GM12878 (cell line): ENCODE results near the gene HNRNPH3. TPM values are rescaled to one million over a fixed set of nuclear protein-coding genes. Genes with fewer than 3 reads are reported as not detected.

Experiments used
- ATAC-seq: fragments of 200-7000 bp; cut with Tn5 transposase; 3 replicates; pipeline ENCODE4 v1.9.1; 2020; ENCODE audit warnings: mild to moderate bottlenecking, moderate library complexity
- BruUV-seq: library from RNA; stranded (reverse); fragments of 400-500 nt; replicated peaks from 2 replicates; lab custom pipeline; 2021; lab: Mats Ljungman, UMichigan
- CTCF ChIA-PET: fragments of 300-600 bp; sonication (Branson Sonifier 250); formaldehyde crosslinking; extraction: SDS; loops from one replicate; lab custom pipeline; 2021; ENCODE audit warnings: inconsistent platforms; lab: Yijun Ruan, JAX
- POLR2A ChIA-PET: fragments of 350-600 bp; formaldehyde crosslinking; extraction: SDS; loops from one replicate; lab custom pipeline; 2021; ENCODE audit warnings: inconsistent platforms; lab: Charles Lee
- RAD21 ChIA-PET: fragments of 300-600 bp; sonication (Branson Sonifier 250); formaldehyde crosslinking; loops from one replicate; lab custom pipeline; 2023; ENCODE audit warnings: antibody characterized with exemption; ENCODE audit not compliant: unreplicated experiment; lab: Charles Lee
- SMC1A ChIA-PET: fragments of 300-600 bp; sonication (Branson Sonifier 250); formaldehyde crosslinking; loops from one replicate; lab custom pipeline; 2023; ENCODE audit not compliant: unreplicated experiment, uncharacterized antibody; lab: Charles Lee
- DNase-seq: peaks from one replicate; pipeline ENCODE4 v3.0.0-alpha.2; 2011; ENCODE audit warnings: low read depth, low spot score
- FAIRE-seq: peaks from 3 replicates; lab custom pipeline; 2011; peaks lifted over from hg19 to GRCh38; lab: Jason Lieb, UNC
- H2AFZ ChIP-seq: 2 replicates; pipeline ENCODE4 v1.6.0; 2011; ENCODE audit warnings: low read depth, low read length, control low read depth; ENCODE audit not compliant: control insufficient read depth
- H3K27ac ChIP-seq: 2 replicates; pipeline ENCODE4 v1.5.1; 2011; ENCODE audit warnings: control low read depth; ENCODE audit not compliant: control insufficient read depth, insufficient read depth
- H3K27me3 ChIP-seq, 2 experiments: replicated peaks in 1 of 2; 2 replicates each; pipeline versions ENCODE4 v1.6.0 to v1.6.1; 2011; ENCODE audit warnings: low read length in 1 of 2; ENCODE audit not compliant: control insufficient read depth in 2 of 2, insufficient read depth in 2 of 2
- H3K36me3 ChIP-seq, 2 experiments: 2 replicates each; pipeline ENCODE4 v1.5.1; 2011; ENCODE audit warnings: low read length in 1 of 2; ENCODE audit not compliant: control insufficient read depth in 2 of 2, insufficient read depth in 2 of 2
- H3K4me1 ChIP-seq: 2 replicates; pipeline ENCODE4 v1.6.1; 2011; ENCODE audit warnings: mild to moderate bottlenecking, low read length, moderate library complexity, mixed read lengths; ENCODE audit not compliant: control insufficient read depth, insufficient read depth
- H3K4me2 ChIP-seq: 2 replicates; pipeline ENCODE4 v1.6.0; 2011; ENCODE audit warnings: control low read depth; ENCODE audit not compliant: control insufficient read depth, insufficient read depth
- H3K4me3 ChIP-seq: fragments of 200-600 bp; sonication (generic); 2 replicates; pipeline ENCODE4 v1.5.1; 2016
- H3K79me2 ChIP-seq: 2 replicates; pipeline ENCODE4 v1.6.0; 2011; ENCODE audit warnings: low read length; ENCODE audit not compliant: control insufficient read depth, insufficient read depth
- H3K9ac ChIP-seq: 2 replicates; pipeline ENCODE4 v1.8.0; 2011; ENCODE audit warnings: low read length, control low read depth, mixed read lengths; ENCODE audit not compliant: control insufficient read depth, insufficient read depth
- H3K9me3 ChIP-seq: replicated peaks from 3 replicates; pipeline ENCODE4 v1.5.1; 2011; ENCODE audit warnings: mild to moderate bottlenecking, low read length; ENCODE audit not compliant: control insufficient read depth, insufficient read depth
- H4K20me1 ChIP-seq: 2 replicates; pipeline ENCODE4 v1.6.0; 2011; ENCODE audit not compliant: control insufficient read depth, insufficient read depth
- HCFC1 ChIP-seq: fragments of 150-350 bp; IDR thresholded peaks from 2 replicates; pipeline ENCODE4 v1.6.1; 2014; ENCODE audit warnings: low read length
- HDAC6 ChIP-seq: fragments of 200-600 bp; sonication (generic); IDR thresholded peaks from one replicate; pipeline ENCODE4 v1.8.0; 2017; ENCODE audit warnings: antibody characterized with exemption; ENCODE audit not compliant: unreplicated experiment
- RAD21 ChIP-seq: IDR thresholded peaks from 2 replicates; pipeline ENCODE4 v1.6.1; 2011; ENCODE audit warnings: mild to moderate bottlenecking, low read depth, low read length, moderate library complexity; ENCODE audit not compliant: insufficient read depth
- RB1 ChIP-seq: fragments of 450-650 bp; formaldehyde crosslinking; IDR thresholded peaks from 2 replicates; pipeline ENCODE4 v1.6.1; 2017; ENCODE audit warnings: mild to moderate bottlenecking, borderline replicate concordance
- WGBS: methylation state at CpG from one replicate; pipeline ENCODE4 v1.1.6; 2016; ENCODE audit warnings: low lambda C conversion rate; ENCODE audit not compliant: insufficient replicate concordance, insufficient coverage; ENCODE audit errors: missing lambda C conversion rate; 5-methylcytosine and 5-hydroxymethylcytosine counted together
- in situ Hi-C: fragments of 300-500 bp; cut with MboI; formaldehyde crosslinking; loops from 9 replicates; pipeline ENCODE4 v1.14.3; 2018; ENCODE audit warnings: mixed read lengths
- intact Hi-C: fragments of 100-400 bp; cut with micrococcal nuclease; formaldehyde crosslinking; loops from one replicate; pipeline ENCODE4 v1.14.2; 2022; ENCODE audit not compliant: unreplicated experiment
- polyA plus RNA-seq, 11 experiments: library from polyadenylated mRNA; depleted of rRNA in 4 of 11; unstranded in 6 of 11; stranded (reverse) in 5 of 11; fragments of >200 nt; fragmentation: Nextera tagmentation in 4 of 11; fragmentation: Illumina TruSeq in 1 of 11; extraction: Ambion mirVana in 4 of 11; extraction: Trizol in 1 of 11; gene quantifications; 1 replicate in 1 of 11; 2 replicates in 10 of 11; pipeline versions ENCODE4 v1.2.1 to v1.2.3, GENCODE V29; 2011 to 2016; ENCODE audit warnings: inconsistent platforms in 2 of 11, missing spikeins in 2 of 11, low read depth in 1 of 11
- total RNA-seq, 4 experiments: library from RNA; depleted of rRNA in 3 of 4; stranded (reverse); fragments of >200 nt in 3 of 4; fragmentation: Illumina TruSeq in 1 of 4; extraction: Trizol in 1 of 4; gene quantifications; 2 replicates each; pipeline versions ENCODE4 v1.2.1 to v1.2.3, GENCODE V29; 2013 to 2021
- TF ChIP-seq, protein P1 (sequence below): fragments of 450-650 bp; IDR thresholded peaks from 2 replicates; pipeline ENCODE4 v1.6.1; 2016; ENCODE audit warnings: mild to moderate bottlenecking
- TF ChIP-seq, protein P2 (sequence below): IDR thresholded peaks from 2 replicates; pipeline ENCODE4 v1.6.1; 2011; ENCODE audit warnings: borderline replicate concordance, low read depth, mild to moderate bottlenecking, moderate library complexity, mixed read lengths, low read length; ENCODE audit not compliant: insufficient read depth; ENCODE audit errors: extremely low read length
- TF ChIP-seq, protein P3 (sequence below): fragments of 450-650 bp; IDR thresholded peaks from 2 replicates; pipeline ENCODE4 v1.6.1; 2018; ENCODE audit warnings: borderline replicate concordance, mild to moderate bottlenecking; ENCODE audit not compliant: partially characterized antibody
- TF ChIP-seq, protein P4 (sequence below): fragments of 450-650 bp; IDR thresholded peaks from 2 replicates; pipeline ENCODE4 v1.6.1; 2017; ENCODE audit warnings: antibody characterized with exemption, mild to moderate bottlenecking, moderate library complexity
- TF ChIP-seq, protein P5 (sequence below): IDR thresholded peaks from 2 replicates; pipeline ENCODE4 v1.6.1; 2012; ENCODE audit warnings: mild to moderate bottlenecking, low read depth, low read length

Gene HNRNPH3
- total and polyA plus RNA-seq, 10 of the 15 experiments (the other 5 are each of a cell fraction or from before 2014, with no cell fraction given), result 20.1 to 292 (median 121) TPM

DNA sequence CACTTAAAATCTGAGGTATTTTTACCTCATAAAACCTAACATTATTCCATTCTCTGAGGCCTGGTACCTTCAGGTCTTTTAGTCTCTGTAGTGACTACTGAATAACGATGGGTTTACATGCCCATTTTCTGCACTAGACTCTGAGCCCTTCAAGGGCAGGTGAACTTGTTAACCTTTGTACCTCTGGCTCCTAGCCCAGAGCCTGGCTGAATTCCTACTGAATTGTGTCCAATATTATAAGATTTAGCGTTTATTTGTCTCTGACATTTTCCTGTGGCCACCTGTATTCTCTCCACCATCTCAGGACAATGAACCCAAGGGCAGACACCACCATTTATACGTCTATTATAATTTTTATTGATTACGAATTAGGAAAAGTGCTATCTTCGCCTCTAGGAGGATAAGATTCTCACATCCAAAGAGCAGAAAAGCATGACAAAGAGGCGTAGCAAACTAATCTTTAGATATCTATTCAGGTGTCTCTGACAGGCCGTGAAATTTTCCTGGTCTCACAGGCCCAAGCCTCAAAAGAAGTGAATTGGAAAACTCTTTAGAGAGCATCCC, 27.9 kb upstream of the HNRNPH3 start (continued):
- TF ChIP-seq, protein P1, sequence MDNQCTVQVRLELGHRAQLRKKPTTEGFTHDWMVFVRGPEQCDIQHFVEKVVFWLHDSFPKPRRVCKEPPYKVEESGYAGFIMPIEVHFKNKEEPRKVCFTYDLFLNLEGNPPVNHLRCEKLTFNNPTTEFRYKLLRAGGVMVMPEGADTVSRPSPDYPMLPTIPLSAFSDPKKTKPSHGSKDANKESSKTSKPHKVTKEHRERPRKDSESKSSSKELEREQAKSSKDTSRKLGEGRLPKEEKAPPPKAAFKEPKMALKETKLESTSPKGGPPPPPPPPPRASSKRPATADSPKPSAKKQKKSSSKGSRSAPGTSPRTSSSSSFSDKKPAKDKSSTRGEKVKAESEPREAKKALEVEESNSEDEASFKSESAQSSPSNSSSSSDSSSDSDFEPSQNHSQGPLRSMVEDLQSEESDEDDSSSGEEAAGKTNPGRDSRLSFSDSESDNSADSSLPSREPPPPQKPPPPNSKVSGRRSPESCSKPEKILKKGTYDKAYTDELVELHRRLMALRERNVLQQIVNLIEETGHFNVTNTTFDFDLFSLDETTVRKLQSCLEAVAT, result no peak
- no peak for TF ChIP-seq HDAC6

DNA sequence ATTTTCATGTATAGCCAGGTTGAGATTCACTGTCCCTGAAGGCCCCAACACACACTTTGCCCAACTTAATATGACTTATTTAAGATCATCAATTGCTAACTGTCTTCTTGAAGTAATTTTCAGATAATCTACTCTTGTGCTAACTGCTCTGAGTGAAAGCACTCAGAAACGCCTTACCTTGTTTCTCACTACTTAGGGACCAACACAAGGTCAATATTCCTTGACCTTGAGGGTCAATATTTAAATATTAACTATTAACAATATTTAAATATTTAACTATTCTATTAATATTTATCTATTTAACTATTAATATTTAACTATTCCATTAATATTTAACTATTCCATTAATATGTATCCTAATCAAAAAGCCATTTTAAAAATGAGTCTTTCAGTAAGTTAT, 26.0 kb upstream of the HNRNPH3 start:
- ATAC-seq (no peak), DNase-seq (no peak), FAIRE-seq (no peak)
- Histone ChIP-seq H3K27ac (no peak overlapping the region), H3K4me1 (peaks cover 11% of the 10 kb centered on the region), H3K4me3 (no peak overlapping the region), H3K79me2 (no peaks in the 10 kb centered on the region), H3K9me3 (no peaks in the 10 kb centered on the region), H2AFZ (no peak overlapping the region), H3K4me2 (no peak overlapping the region), H4K20me1 (no peaks in the 10 kb centered on the region), H3K9ac (no peak overlapping the region), H3K36me3 (no peaks in the 10 kb centered on the region), H3K27me3 (no peaks in the 10 kb centered on the region)
- in situ Hi-C loops, result no loop called here
- CTCF ChIA-PET, result interaction anchor here (0.6 to 2.6 kb wide), 4 partner anchors 92 to 518 kb away, joined by 3 to 10 read pairs (median 5); no protein-coding TSS in a partner anchor
- RAD21 ChIA-PET, result interaction anchor here (0.6 to 2.4 kb wide), 3 partner anchors 26 to 93 kb away, joined by 3 to 10 read pairs (median 4); partner anchors contain the start of gene HNRNPH3
- SMC1A ChIA-PET, result interaction anchor here (1.1 to 2.8 kb wide), 6 partner anchors 9 to 517 kb away, joined by 3 to 19 read pairs (median 4); no protein-coding TSS in a partner anchor
- POLR2A ChIA-PET, result no interaction called here
- intact Hi-C loops, result no loop called here
- WGBS, result 0% methylated on average over 1 of the region's 1 CpG
- no TSS peak for BruUV-seq
- TF ChIP-seq HCFC1 (no peak), RB1 (no peak), RAD21 (no peak)
- TF ChIP-seq, protein P2, sequence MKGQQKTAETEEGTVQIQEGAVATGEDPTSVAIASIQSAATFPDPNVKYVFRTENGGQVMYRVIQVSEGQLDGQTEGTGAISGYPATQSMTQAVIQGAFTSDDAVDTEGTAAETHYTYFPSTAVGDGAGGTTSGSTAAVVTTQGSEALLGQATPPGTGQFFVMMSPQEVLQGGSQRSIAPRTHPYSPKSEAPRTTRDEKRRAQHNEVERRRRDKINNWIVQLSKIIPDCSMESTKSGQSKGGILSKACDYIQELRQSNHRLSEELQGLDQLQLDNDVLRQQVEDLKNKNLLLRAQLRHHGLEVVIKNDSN, result no peak
- TF ChIP-seq, protein P3, sequence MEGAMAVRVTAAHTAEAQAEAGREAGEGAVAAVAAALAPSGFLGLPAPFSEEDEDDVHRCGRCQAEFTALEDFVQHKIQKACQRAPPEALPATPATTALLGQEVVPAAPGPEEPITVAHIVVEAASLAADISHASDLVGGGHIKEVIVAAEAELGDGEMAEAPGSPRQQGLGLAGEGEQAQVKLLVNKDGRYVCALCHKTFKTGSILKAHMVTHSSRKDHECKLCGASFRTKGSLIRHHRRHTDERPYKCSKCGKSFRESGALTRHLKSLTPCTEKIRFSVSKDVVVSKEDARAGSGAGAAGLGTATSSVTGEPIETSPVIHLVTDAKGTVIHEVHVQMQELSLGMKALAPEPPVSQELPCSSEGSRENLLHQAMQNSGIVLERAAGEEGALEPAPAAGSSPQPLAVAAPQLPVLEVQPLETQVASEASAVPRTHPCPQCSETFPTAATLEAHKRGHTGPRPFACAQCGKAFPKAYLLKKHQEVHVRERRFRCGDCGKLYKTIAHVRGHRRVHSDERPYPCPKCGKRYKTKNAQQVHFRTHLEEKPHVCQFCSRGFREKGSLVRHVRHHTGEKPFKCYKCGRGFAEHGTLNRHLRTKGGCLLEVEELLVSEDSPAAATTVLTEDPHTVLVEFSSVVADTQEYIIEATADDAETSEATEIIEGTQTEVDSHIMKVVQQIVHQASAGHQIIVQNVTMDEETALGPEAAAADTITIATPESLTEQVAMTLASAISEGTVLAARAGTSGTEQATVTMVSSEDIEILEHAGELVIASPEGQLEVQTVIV, result no peak
- TF ChIP-seq, protein P4, sequence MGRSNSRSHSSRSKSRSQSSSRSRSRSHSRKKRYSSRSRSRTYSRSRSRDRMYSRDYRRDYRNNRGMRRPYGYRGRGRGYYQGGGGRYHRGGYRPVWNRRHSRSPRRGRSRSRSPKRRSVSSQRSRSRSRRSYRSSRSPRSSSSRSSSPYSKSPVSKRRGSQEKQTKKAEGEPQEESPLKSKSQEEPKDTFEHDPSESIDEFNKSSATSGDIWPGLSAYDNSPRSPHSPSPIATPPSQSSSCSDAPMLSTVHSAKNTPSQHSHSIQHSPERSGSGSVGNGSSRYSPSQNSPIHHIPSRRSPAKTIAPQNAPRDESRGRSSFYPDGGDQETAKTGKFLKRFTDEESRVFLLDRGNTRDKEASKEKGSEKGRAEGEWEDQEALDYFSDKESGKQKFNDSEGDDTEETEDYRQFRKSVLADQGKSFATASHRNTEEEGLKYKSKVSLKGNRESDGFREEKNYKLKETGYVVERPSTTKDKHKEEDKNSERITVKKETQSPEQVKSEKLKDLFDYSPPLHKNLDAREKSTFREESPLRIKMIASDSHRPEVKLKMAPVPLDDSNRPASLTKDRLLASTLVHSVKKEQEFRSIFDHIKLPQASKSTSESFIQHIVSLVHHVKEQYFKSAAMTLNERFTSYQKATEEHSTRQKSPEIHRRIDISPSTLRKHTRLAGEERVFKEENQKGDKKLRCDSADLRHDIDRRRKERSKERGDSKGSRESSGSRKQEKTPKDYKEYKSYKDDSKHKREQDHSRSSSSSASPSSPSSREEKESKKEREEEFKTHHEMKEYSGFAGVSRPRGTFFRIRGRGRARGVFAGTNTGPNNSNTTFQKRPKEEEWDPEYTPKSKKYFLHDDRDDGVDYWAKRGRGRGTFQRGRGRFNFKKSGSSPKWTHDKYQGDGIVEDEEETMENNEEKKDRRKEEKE, result no peak
- TF ChIP-seq, protein P5, sequence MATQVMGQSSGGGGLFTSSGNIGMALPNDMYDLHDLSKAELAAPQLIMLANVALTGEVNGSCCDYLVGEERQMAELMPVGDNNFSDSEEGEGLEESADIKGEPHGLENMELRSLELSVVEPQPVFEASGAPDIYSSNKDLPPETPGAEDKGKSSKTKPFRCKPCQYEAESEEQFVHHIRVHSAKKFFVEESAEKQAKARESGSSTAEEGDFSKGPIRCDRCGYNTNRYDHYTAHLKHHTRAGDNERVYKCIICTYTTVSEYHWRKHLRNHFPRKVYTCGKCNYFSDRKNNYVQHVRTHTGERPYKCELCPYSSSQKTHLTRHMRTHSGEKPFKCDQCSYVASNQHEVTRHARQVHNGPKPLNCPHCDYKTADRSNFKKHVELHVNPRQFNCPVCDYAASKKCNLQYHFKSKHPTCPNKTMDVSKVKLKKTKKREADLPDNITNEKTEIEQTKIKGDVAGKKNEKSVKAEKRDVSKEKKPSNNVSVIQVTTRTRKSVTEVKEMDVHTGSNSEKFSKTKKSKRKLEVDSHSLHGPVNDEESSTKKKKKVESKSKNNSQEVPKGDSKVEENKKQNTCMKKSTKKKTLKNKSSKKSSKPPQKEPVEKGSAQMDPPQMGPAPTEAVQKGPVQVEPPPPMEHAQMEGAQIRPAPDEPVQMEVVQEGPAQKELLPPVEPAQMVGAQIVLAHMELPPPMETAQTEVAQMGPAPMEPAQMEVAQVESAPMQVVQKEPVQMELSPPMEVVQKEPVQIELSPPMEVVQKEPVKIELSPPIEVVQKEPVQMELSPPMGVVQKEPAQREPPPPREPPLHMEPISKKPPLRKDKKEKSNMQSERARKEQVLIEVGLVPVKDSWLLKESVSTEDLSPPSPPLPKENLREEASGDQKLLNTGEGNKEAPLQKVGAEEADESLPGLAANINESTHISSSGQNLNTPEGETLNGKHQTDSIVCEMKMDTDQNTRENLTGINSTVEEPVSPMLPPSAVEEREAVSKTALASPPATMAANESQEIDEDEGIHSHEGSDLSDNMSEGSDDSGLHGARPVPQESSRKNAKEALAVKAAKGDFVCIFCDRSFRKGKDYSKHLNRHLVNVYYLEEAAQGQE, result no peak
